Ovary (tissue), 3 donors: ENCODE data around the gene FBXO44.

Experiments
- CTCF ChIP-seq, 3 donors: fragments of 450-650 bp in 2 of 3; fragments of 200-600 bp in 1 of 3; IDR thresholded peaks; one replicate each; pipeline versions ENCODE4 v1.5.1 to v1.8.0; 2016 to 2022; ENCODE audit warnings: antibody characterized with exemption in 3 of 3, mild to moderate bottlenecking in 1 of 3
- POLR2A ChIP-seq: fragments of 450-650 bp; IDR thresholded peaks from one replicate; pipeline ENCODE4 v1.6.1; 2017; ENCODE audit warnings: antibody characterized with exemption, mild to moderate bottlenecking, moderate library complexity
- donor health status: DM: no; HTN: no; CAD: no.

DNA sequence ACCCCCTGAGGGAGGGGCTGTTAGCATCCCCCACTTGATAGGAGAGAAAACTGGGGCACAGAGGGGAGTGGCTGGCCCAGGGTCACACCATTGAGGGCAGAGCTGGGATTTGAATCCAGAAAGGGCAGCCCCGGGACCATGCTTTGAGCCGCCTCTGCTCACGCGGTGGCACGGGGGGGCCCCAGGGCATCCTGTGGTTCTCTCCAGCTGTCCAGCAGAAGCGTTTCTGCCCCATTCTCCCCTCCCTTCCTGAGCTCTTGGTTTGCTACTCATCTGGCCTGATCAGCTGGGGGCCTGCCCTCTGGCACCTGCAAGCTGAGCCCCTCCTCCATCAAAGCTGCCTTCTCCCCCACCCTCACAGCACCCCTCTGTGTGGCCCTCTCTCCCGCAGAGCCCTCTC is 37.9 kb upstream of the FBXO44 start:
- no peak for TF ChIP-seq POLR2A
- no peak for TF ChIP-seq CTCF (IDR thresholded peaks at IDR 0.05)
